ENCODE measurements around the gene SBF1. TPM values are rescaled to one million over a fixed set of nuclear protein-coding genes. Genes with fewer than 3 reads are reported as not detected.

SBF1 gene
- polyA plus RNA-seq, 1 donor from 2014 or later = 58.9 TPM

DNA sequence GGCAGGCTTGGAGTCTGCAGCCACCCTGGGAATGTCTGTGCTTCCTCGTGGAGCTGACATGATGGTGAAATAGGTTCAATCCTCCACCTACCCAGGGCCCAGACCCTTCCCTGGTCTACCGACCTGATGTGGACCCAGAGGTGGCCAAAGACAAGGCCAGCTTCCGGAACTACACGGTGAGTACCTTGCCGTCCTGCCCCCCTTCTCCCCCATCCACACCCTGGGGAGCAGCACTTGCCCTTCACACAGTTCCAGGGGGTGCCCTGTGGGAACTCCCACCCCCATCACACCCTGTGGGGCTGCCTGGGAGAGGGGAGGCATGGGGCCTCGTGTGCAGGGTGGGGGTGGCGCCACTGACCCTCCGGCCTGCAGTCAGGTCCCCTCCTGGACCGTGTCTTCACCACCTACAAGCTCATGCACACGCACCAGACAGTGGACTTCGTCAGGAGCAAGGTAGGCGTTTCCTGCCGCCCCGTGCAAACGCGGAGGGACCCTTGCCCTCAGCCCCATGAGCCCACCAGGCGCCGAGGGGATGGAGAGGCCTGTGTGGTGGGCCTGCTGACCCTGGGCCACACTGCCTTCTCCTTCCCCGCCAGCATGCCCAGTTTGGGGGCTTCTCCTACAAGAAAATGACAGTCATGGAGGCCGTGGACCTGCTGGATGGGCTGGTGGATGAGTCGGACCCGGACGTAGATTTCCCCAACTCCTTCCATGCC lies 12.6 kb upstream of the SBF1 start:
- Histone ChIP-seq H3K4me2 (ENCODE audit: low read length) (no peak overlapping the region), H3K9me2 (ENCODE audit: insufficient read depth, low read length) (no peaks in the 10 kb centered on the region), H4K20me1 (ENCODE audit: insufficient read depth) (no peaks in the 10 kb centered on the region), H3K79me2 (replicated peaks; ENCODE audit: insufficient read depth, low read length) (no peaks in the 10 kb centered on the region), H3K36me3 (ENCODE audit: insufficient read depth, low read length) (no peaks in the 10 kb centered on the region), H3K27ac (ENCODE audit: low read length) (no peak overlapping the region), H3F3A (ENCODE audit: insufficient read depth, low read length, poor library complexity, severe bottlenecking) (no peaks in the 10 kb centered on the region), H2AFZ (ENCODE audit: low read depth, low read length) (no peak overlapping the region), H3K27me3 (ENCODE audit: insufficient read depth, low read depth, low read length) (peaks cover 5% of the 10 kb centered on the region), H3K4me3 (ENCODE audit: low read length) (no peak overlapping the region), H3K9me3 (ENCODE audit: low read length) (no peaks in the 10 kb centered on the region), H3K9ac (ENCODE audit: low read length) (no peak overlapping the region)
- TF ChIP-seq SMC3 (conservative IDR thresholded peaks at IDR 0.05; ENCODE audit: poor library complexity) (no peak), TAF1 (IDR thresholded peaks at IDR 0.05; ENCODE audit: low read depth) (no peak), RAD21 (conservative IDR thresholded peaks at IDR 0.05) (no peak), MXI1 (conservative IDR thresholded peaks at IDR 0.05; ENCODE audit: poor library complexity, severe bottlenecking) (no peak), EZH2 (IDR thresholded peaks at IDR 0.05; ENCODE audit: borderline replicate concordance, insufficient read depth, low read length, poor library complexity, severe bottlenecking) (no peak), EP300 (conservative IDR thresholded peaks at IDR 0.05; ENCODE audit: poor library complexity, severe bottlenecking) (no peak), POLR2AphosphoS5 (IDR thresholded peaks at IDR 0.05) (no peak)
- TF ChIP-seq, protein P1, sequence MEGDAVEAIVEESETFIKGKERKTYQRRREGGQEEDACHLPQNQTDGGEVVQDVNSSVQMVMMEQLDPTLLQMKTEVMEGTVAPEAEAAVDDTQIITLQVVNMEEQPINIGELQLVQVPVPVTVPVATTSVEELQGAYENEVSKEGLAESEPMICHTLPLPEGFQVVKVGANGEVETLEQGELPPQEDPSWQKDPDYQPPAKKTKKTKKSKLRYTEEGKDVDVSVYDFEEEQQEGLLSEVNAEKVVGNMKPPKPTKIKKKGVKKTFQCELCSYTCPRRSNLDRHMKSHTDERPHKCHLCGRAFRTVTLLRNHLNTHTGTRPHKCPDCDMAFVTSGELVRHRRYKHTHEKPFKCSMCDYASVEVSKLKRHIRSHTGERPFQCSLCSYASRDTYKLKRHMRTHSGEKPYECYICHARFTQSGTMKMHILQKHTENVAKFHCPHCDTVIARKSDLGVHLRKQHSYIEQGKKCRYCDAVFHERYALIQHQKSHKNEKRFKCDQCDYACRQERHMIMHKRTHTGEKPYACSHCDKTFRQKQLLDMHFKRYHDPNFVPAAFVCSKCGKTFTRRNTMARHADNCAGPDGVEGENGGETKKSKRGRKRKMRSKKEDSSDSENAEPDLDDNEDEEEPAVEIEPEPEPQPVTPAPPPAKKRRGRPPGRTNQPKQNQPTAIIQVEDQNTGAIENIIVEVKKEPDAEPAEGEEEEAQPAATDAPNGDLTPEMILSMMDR (IDR thresholded peaks at IDR 0.05; ENCODE audit: poor library complexity, severe bottlenecking) = no peak
- TF ChIP-seq, protein P2, sequence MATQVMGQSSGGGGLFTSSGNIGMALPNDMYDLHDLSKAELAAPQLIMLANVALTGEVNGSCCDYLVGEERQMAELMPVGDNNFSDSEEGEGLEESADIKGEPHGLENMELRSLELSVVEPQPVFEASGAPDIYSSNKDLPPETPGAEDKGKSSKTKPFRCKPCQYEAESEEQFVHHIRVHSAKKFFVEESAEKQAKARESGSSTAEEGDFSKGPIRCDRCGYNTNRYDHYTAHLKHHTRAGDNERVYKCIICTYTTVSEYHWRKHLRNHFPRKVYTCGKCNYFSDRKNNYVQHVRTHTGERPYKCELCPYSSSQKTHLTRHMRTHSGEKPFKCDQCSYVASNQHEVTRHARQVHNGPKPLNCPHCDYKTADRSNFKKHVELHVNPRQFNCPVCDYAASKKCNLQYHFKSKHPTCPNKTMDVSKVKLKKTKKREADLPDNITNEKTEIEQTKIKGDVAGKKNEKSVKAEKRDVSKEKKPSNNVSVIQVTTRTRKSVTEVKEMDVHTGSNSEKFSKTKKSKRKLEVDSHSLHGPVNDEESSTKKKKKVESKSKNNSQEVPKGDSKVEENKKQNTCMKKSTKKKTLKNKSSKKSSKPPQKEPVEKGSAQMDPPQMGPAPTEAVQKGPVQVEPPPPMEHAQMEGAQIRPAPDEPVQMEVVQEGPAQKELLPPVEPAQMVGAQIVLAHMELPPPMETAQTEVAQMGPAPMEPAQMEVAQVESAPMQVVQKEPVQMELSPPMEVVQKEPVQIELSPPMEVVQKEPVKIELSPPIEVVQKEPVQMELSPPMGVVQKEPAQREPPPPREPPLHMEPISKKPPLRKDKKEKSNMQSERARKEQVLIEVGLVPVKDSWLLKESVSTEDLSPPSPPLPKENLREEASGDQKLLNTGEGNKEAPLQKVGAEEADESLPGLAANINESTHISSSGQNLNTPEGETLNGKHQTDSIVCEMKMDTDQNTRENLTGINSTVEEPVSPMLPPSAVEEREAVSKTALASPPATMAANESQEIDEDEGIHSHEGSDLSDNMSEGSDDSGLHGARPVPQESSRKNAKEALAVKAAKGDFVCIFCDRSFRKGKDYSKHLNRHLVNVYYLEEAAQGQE (IDR thresholded peaks at IDR 0.05; ENCODE audit: borderline replicate concordance) = no peak

DNA sequence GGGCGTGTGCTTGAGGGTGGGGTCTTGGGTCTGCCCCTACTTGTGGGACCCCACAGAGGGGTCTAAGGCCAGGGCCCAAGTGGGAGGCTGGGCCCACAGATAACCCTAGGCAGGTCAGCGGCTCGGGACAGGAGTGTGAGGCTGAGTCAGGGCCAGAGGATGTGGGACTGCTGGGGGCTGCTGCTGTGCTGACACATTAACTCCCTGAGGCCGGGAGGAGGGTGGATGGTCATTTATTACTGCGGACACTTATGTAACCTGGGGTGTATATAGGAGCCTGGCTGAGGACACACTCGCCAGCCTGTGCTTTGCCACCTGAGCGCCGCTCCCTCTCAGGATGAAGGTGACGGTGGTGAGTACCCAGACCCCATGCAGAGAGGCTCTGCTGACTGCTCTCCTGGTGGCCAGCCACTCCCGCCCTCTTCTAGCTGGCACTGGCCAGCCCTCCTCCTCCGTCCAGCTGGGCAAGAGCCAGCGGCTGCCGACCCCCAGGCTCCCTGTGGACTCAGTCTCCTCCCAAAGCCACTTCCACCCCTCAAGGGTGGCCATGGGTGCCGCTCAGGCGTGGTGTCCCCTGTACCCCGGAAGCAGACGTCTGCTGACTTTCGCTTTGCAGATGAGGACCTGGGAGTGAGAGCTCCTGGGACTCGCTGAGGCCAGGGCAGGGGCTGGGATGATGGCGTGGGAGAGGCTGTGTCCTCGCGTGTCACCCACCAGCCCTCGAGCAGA lies 11.9 kb upstream of the SBF1 start, which contains the start of gene MIOX:
TSS of gene MIOX (plus strand) at position 299 of the 729 bp plus-strand sequence. CDS start at position 338, 39 bp downstream.
- Histone ChIP-seq H3K9me3 (ENCODE audit: low read length) (no peaks in the 10 kb centered on the region), H3K9me2 (ENCODE audit: insufficient read depth, low read length) (no peaks in the 10 kb centered on the region), H3K36me3 (ENCODE audit: insufficient read depth, low read length) (no peaks in the 10 kb centered on the region), H3K27ac (ENCODE audit: low read length) (no peak within 1 kb of the TSS), H3K9ac (ENCODE audit: low read length) (no peak within 1 kb of the TSS), H4K20me1 (ENCODE audit: insufficient read depth) (no peaks in the 10 kb centered on the region), H3F3A (ENCODE audit: insufficient read depth, low read length, poor library complexity, severe bottlenecking) (no peaks in the 10 kb centered on the region), H2AFZ (ENCODE audit: low read depth, low read length) (no peak within 1 kb of the TSS), H3K4me2 (ENCODE audit: low read length) (no peak within 1 kb of the TSS), H3K4me3 (ENCODE audit: low read length) (no peak within 1 kb of the TSS), H3K27me3 (ENCODE audit: insufficient read depth, low read depth, low read length) (peaks cover 13% of the 10 kb centered on the region), H3K79me2 (replicated peaks; ENCODE audit: insufficient read depth, low read length) (no peaks in the 10 kb centered on the region)
- no peak for TF ChIP-seq SMC3 (conservative IDR thresholded peaks at IDR 0.05; ENCODE audit: poor library complexity)
- TF ChIP-seq EP300 (conservative IDR thresholded peaks at IDR 0.05; ENCODE audit: poor library complexity, severe bottlenecking) = no peak
- no peak for TF ChIP-seq TAF1 (IDR thresholded peaks at IDR 0.05; ENCODE audit: low read depth)
- no peak for TF ChIP-seq POLR2AphosphoS5 (IDR thresholded peaks at IDR 0.05)
- no peak for TF ChIP-seq MXI1 (conservative IDR thresholded peaks at IDR 0.05; ENCODE audit: poor library complexity, severe bottlenecking)
- no peak for TF ChIP-seq RAD21 (conservative IDR thresholded peaks at IDR 0.05)
- TF ChIP-seq, protein P1 (IDR thresholded peaks at IDR 0.05; ENCODE audit: poor library complexity, severe bottlenecking) = no peak
- no peak for TF ChIP-seq EZH2 (IDR thresholded peaks at IDR 0.05; ENCODE audit: borderline replicate concordance, insufficient read depth, low read length, poor library complexity, severe bottlenecking)
- TF ChIP-seq, protein P2 (IDR thresholded peaks at IDR 0.05; ENCODE audit: borderline replicate concordance) = no peak
